Epithelial cell of alveolus of lung (primary cell): ENCODE measurements around the gene TRO. TPM values are rescaled to one million over a fixed set of nuclear protein-coding genes. Genes with fewer than 3 reads are reported as not detected.

Experiments used
- total RNA-seq: library from RNA; depleted of rRNA; stranded (reverse); fragments of >200 nt; gene quantifications from 2 replicates; pipeline ENCODE4 v1.2.1, GENCODE V29; 2015

Gene TRO
- total RNA-seq, result 14.2 and 37.3 TPM in 2 replicates

DNA sequence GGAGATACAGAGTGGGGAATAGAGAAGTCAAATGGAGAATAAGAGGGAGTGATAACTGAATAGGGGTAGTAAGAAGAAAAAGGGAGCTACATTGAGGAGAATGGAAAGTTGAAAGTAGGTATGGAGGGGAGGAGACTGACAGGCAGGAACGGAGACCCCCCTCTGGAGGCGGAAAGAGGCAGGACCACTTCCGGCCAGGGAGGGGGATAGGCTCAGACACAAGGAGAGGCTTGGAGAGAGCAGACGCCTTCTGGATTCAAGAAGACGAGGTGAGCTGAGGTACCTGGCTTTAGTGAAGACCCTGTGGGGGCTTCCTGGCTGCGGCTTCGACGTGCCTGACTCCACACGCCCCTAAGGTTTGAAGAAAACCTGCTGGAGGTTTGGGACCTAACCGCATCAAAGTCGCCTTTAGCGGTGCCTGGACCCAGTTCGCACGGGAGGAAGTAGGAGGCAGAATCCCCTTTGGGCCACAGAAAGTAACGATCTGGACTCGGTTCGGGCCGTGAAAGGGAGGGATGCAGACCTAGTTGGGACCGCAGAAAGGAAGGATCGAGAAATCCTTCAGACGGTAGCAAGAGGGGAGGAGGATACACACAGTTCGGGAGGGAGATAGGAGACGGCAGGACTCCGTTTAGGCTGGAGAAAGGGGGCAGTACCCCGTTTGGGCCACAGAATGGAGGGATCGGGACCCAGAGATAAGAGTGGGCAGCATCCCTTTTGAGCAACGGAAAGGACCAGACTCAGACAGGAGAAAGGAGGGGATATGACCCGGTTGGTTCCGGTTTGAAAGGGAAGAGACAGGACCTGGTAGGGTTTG lies at the start of gene TRO:
TRO (plus strand) TSS at position 215 of the 817 bp plus-strand sequence. CDS start 1,423 bp downstream, outside the sequence.

Other genes starting within 250 kb of the TRO start
- gene ITIH6, start 122.6 kb upstream of the TRO start, total RNA-seq, result not detected in 2 replicates
- gene MAGED2, start 113.1 kb upstream of the TRO start, total RNA-seq, result 283 and 293 TPM in 2 replicates
- gene PFKFB1, start 73.4 kb downstream of the TRO start, total RNA-seq, result under 0.01 TPM in 1 of 2 replicates, not detected in the other
- 15.3 and 20.2 TPM in 2 replicates for gene APEX2, start 79.5 kb downstream of the TRO start, total RNA-seq
- gene ALAS2, start 110.2 kb downstream of the TRO start, total RNA-seq, result not detected in 2 replicates
- not detected in 2 replicates for gene PAGE2B, start 154.2 kb downstream of the TRO start, total RNA-seq
- not detected in 2 replicates for gene PAGE2, start 168.2 kb downstream of the TRO start, total RNA-seq